HG03025 (cell line): ENCODE results near the gene TRPM6.

ENCODE experiments used
- ATAC-seq: cut with Tn5 transposase; IDR thresholded peaks from one replicate; pipeline ENCODE4 v1.9.1; 2021; ENCODE audit warnings: mild to moderate bottlenecking, moderate library complexity; ENCODE audit not compliant: unreplicated experiment, low FRiP score

Gene TRPM6

GRCh38 chr9:74724317-74724716 lies 163.4 kb downstream of the TRPM6 start:
- no peak for ATAC-seq

- no peak for ATAC-seq
Observed at GRCh38 chr9:74721696-74722660, 165.7 kb downstream of the TRPM6 start.

GRCh38 chr9:74719306-74719705 lies 168.4 kb downstream of the TRPM6 start:
- ATAC-seq, result no peak

GRCh38 chr9:74718709-74719108 lies 169.0 kb downstream of the TRPM6 start:
- ATAC-seq, result no peak

GRCh38 chr9:74711341-74711740 lies 176.4 kb downstream of the TRPM6 start:
- ATAC-seq, result no peak

GRCh38 chr9:74697535-74697934 lies 190.2 kb downstream of the TRPM6 start:
- ATAC-seq, result no peak

GRCh38 chr9:74696520-74696919 lies 191.2 kb downstream of the TRPM6 start:
- no peak for ATAC-seq

GRCh38 chr9:74691058-74691457 lies 196.7 kb downstream of the TRPM6 start:
- no peak for ATAC-seq

- ATAC-seq, result no peak
Observed at GRCh38 chr9:74683322-74683721, 204.4 kb downstream of the TRPM6 start.

GRCh38 chr9:74681906-74682305 lies 205.8 kb downstream of the TRPM6 start:
- no peak for ATAC-seq

- no peak for ATAC-seq
Observed at GRCh38 chr9:74674077-74674476, 213.6 kb downstream of the TRPM6 start.
